Activated T-cell treated with anti-CD3 and anti-CD28 coated beads, Interleukin-2, amount 50 U/mL, for 4 hours (primary cell): Measurements from ENCODE around the gene ATP8B4. TPM values are rescaled to one million over a fixed set of nuclear protein-coding genes. Genes with fewer than 3 reads are reported as not detected.

Experiments
- ATAC-seq, 2 donors: fragments of 200-7000 bp; cut with Tn5 transposase; one replicate each; pipeline ENCODE4 v1.10.0; 2021
- DNase-seq: peaks from one replicate; pipeline ENCODE4 v3.0.0-alpha.2; 2020
- H3K27me3 Mint-ChIP-seq: one replicate; pipeline ENCODE4 v1.8.0; 2021; ENCODE audit warnings: low read depth, mixed read lengths
- H3K36me3 Mint-ChIP-seq: one replicate; pipeline ENCODE4 v1.8.0; 2022; ENCODE audit warnings: mixed read lengths; ENCODE audit not compliant: insufficient read depth
- H3K4me1 Mint-ChIP-seq: one replicate; pipeline ENCODE4 v1.8.0; 2021; ENCODE audit warnings: low read depth, mixed read lengths
- H3K4me3 Mint-ChIP-seq: one replicate; pipeline ENCODE4 v1.8.0; 2021; ENCODE audit warnings: mild to moderate bottlenecking, moderate library complexity, mixed read lengths
- H3K9me3 Mint-ChIP-seq: one replicate; pipeline ENCODE4 v1.8.0; 2021; ENCODE audit warnings: mixed read lengths
- total RNA-seq, 3 donors: library from RNA; stranded (reverse); gene quantifications; one replicate each; pipeline ENCODE4 v1.2.1, GENCODE V29; 2021

The ATP8B4 gene
- total RNA-seq, 3 donors from 2014 or later = 1.4 to 2.7 (median 1.4) TPM

GRCh38 chr15:50017522-50017921 is 101.5 kb downstream of the ATP8B4 start:
- Mint-ChIP-seq H3K9me3 (no peaks in the 10 kb centered on the region), H3K4me1 (no peaks in the 10 kb centered on the region), H3K36me3 (no peaks in the 10 kb centered on the region), H3K4me3 (no peak overlapping the region), H3K27me3 (peaks cover 6% of the 10 kb centered on the region)
- DNase-seq = no peak
- ATAC-seq = no peak

GRCh38 chr15:50016951-50017350 is 102.1 kb downstream of the ATP8B4 start:
- Mint-ChIP-seq H3K36me3 (no peaks in the 10 kb centered on the region), H3K4me3 (no peak overlapping the region), H3K4me1 (no peaks in the 10 kb centered on the region), H3K9me3 (no peaks in the 10 kb centered on the region), H3K27me3 (peaks cover 11% of the 10 kb centered on the region)
- no peak for DNase-seq
- no peak for ATAC-seq

GRCh38 chr15:50012790-50013189 is 106.2 kb downstream of the ATP8B4 start:
- Mint-ChIP-seq H3K36me3 (no peaks in the 10 kb centered on the region), H3K4me3 (no peak overlapping the region), H3K4me1 (no peaks in the 10 kb centered on the region), H3K9me3 (no peaks in the 10 kb centered on the region), H3K27me3 (peaks cover 10% of the 10 kb centered on the region)
- DNase-seq = no peak
- ATAC-seq = no peak

DNA sequence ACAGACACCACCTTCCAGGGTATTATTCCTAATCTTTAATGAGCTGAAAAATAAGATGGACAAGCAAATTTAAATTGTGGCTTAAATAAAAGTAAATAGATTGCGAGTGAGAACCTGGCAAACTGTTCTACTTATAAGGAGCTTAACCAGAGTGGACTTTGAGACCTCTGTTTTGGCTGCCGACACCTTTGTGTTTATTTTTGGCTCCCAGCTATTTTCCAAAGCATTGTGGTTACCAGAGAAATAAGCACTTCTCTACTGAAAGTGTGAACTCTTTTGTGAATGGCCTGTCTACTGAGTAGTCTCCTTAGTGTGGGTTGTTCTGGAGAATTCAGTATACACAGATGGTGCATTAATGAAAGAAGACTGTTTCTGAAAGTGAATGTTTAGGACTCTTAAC is 109.4 kb downstream of the ATP8B4 start:
- Mint-ChIP-seq H3K27me3 (peaks cover 14% of the 10 kb centered on the region), H3K9me3 (no peaks in the 10 kb centered on the region), H3K4me1 (no peaks in the 10 kb centered on the region), H3K4me3 (no peak overlapping the region), H3K36me3 (no peaks in the 10 kb centered on the region)
- DNase-seq (no peak), ATAC-seq (no peak)

DNA sequence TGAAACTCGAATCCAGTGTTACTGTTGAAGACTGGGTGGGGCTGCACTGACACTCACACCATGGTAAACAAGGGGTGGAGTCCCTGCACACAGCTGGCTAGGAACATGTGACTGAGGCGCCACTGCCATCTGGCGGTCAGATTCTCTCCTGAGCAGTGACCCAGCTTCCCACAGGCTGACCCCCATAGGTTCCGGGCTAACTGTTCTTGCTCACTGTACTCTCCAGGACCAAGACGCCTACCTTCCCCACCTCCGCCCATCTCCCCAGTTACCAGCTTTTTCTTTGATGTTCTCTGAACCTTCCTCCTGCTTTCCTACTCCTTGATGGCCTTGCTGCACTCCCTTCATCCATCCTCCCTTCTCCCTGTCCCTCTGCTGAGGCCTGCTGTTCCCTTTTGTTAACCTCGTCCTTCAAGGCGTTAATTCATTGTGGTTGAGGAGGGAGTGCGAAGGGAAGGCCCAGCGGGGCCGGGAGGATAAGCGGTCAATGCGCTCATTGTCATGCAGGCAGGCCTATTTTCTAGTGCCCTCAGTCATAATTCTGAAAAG is 115.2 kb downstream of the ATP8B4 start:
- H3K36me3 Mint-ChIP-seq = no peaks in the 10 kb centered on the region
- H3K27me3 Mint-ChIP-seq = peaks cover 3% of the 10 kb centered on the region
- peak; percentile 20 for DNase-seq
- peaks cover 6% of the 10 kb centered on the region for H3K4me1 Mint-ChIP-seq
- no peaks in the 10 kb centered on the region for H3K9me3 Mint-ChIP-seq
- no peak overlapping the region for H3K4me3 Mint-ChIP-seq
- ATAC-seq = peak; percentile 86

DNA sequence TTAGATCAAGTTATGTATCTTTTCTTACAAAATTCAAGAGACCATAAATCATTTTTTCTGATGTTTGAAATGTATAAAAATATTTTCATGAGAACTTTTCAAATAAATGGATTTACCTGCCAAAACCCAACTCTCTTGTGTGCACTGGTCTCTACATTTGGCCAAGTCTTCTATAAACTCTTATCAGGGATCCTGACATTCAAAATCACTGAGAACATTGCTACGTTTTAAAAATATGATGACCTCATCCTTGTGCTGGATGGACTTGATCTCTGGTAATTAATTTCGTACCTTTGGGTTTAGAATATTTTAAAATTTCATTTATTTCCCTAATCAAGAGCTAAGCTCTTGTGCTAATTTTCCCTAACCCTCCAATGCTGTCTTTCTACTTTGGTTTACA is 127.4 kb downstream of the ATP8B4 start:
- Mint-ChIP-seq H3K9me3 (no peaks in the 10 kb centered on the region), H3K27me3 (no peaks in the 10 kb centered on the region), H3K36me3 (no peaks in the 10 kb centered on the region), H3K4me3 (no peak overlapping the region), H3K4me1 (no peaks in the 10 kb centered on the region)
- ATAC-seq (no peak), DNase-seq (no peak)

GRCh38 chr15:49990835-49991545 is 128.0 kb downstream of the ATP8B4 start:
- Mint-ChIP-seq H3K36me3 (no peaks in the 10 kb centered on the region), H3K4me1 (no peaks in the 10 kb centered on the region), H3K4me3 (no peak overlapping the region), H3K27me3 (no peaks in the 10 kb centered on the region), H3K9me3 (no peaks in the 10 kb centered on the region)
- ATAC-seq = no peak
- DNase-seq = no peak

- Mint-ChIP-seq H3K4me1 (no peaks in the 10 kb centered on the region), H3K9me3 (no peaks in the 10 kb centered on the region), H3K36me3 (no peaks in the 10 kb centered on the region), H3K4me3 (no peak overlapping the region), H3K27me3 (no peaks in the 10 kb centered on the region)
- DNase-seq (no peak), ATAC-seq (no peak)
Measured at GRCh38 chr15:49989498-49989897, 129.5 kb downstream of the ATP8B4 start.

GRCh38 chr15:49988766-49989165 is 130.3 kb downstream of the ATP8B4 start:
- Mint-ChIP-seq H3K4me3 (no peak overlapping the region), H3K9me3 (no peaks in the 10 kb centered on the region), H3K36me3 (no peaks in the 10 kb centered on the region), H3K4me1 (no peaks in the 10 kb centered on the region), H3K27me3 (no peaks in the 10 kb centered on the region)
- ATAC-seq = no peak
- no peak for DNase-seq

DNA sequence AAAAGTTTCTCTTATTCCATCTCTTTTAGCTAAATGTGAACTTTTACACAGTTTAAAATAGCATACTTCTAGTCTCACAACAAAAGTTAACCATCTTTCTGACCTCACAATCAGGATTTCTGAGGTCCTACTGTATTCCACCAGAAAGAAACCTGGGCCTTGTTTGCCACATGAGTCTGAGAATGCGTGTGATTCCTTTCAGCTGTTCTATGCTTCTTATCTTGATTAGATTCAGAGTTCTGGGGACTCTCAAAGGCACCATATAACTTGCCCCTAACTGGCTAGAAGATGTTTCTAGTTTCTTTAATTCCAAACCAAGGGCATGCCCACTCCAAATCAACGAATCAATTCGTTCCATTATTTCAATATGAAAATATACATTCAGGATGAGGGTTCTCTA is 131.1 kb downstream of the ATP8B4 start:
- Mint-ChIP-seq H3K27me3 (no peaks in the 10 kb centered on the region), H3K36me3 (no peaks in the 10 kb centered on the region)

DNA sequence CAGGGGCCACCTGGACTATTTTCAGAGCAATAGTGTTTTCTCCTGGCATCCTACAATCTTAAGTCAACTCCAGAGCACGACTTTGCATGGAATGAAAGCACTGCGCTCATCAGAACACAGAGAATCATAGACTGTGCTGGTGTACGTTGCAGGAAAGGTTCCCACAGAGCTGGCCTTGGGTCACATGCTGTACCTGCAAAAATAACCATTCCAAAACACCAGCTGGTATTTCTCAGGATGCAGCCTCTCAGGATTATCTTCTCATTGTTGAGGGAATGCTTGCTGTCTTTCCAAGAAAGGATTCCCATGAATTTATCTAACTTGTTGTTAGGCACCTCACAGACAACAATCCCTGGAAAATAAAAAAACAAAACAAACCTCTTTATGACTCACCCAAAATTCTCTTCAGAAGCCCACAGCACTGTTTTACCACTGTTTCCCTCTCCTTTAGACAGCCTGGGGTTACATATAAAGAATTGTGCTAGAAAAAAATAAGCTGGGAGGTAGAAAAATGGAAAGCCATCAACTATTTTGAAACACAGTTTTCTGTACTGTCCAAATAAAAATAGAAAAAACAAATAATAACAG is 131.7 kb downstream of the ATP8B4 start:
- Mint-ChIP-seq H3K4me3 (no peak overlapping the region), H3K9me3 (no peaks in the 10 kb centered on the region), H3K36me3 (no peaks in the 10 kb centered on the region), H3K27me3 (no peaks in the 10 kb centered on the region), H3K4me1 (no peaks in the 10 kb centered on the region)
- no peak for DNase-seq
- ATAC-seq = no peak

More for the DNA sequence above, 131.1 kb downstream of the ATP8B4 start:
- DNase-seq (no peak), ATAC-seq (no peak)
- Mint-ChIP-seq H3K9me3 (no peaks in the 10 kb centered on the region), H3K4me1 (no peaks in the 10 kb centered on the region), H3K4me3 (no peak overlapping the region)

GRCh38 chr15:49986326-49986725 is 132.7 kb downstream of the ATP8B4 start:
- Mint-ChIP-seq H3K9me3 (no peaks in the 10 kb centered on the region), H3K27me3 (no peaks in the 10 kb centered on the region), H3K36me3 (no peaks in the 10 kb centered on the region), H3K4me1 (no peaks in the 10 kb centered on the region), H3K4me3 (no peak overlapping the region)
- DNase-seq (no peak), ATAC-seq (no peak)

DNA sequence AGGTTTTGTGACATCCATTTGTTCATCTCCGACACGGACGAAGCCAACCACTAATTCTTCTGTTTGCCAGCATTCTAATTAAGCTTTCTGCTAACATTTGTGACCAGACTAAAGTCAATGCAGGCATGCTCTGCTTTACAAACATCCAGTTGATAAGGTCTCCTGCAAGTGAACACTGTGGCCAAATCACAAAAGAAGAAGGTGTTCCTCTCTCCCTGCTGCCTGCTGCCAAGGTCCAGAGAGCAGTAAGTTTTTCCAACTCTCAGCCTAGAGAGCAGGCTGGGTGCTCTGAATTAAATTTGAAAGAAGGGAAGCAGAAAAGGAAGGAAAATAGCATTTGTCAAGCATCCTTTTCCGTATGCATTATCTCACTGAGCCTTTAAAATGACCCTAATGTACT is 133.6 kb downstream of the ATP8B4 start:
- no peaks in the 10 kb centered on the region for H3K36me3 Mint-ChIP-seq
- no peak overlapping the region for H3K4me3 Mint-ChIP-seq
- no peaks in the 10 kb centered on the region for H3K4me1 Mint-ChIP-seq
- DNase-seq = no peak
- no peak for ATAC-seq
- H3K27me3 Mint-ChIP-seq = no peaks in the 10 kb centered on the region
- H3K9me3 Mint-ChIP-seq = no peaks in the 10 kb centered on the region

DNA sequence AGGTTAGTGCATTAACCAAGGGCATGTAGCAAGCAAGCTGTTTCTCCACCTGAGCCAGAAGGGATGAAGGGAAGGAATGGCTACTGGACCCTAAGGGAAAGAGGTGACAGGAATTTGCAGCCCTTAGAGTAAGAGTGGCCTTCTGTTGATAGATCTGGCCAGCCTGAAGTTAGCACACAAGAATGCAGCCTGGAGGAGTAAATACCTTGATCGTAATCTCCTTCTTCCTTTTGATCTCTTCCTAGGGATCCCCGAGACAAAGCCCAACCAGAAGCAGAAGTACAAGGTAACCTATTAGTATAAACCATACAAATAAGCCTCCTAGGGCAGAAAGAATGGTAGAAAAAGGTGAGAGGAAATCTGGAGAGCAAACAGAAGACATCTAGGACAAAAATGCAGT is 134.6 kb downstream of the ATP8B4 start:
- no peak overlapping the region for H3K4me3 Mint-ChIP-seq
- no peaks in the 10 kb centered on the region for H3K27me3 Mint-ChIP-seq
- no peaks in the 10 kb centered on the region for H3K9me3 Mint-ChIP-seq
- DNase-seq = no peak
- no peak for ATAC-seq
- H3K4me1 Mint-ChIP-seq = no peaks in the 10 kb centered on the region
- H3K36me3 Mint-ChIP-seq = no peaks in the 10 kb centered on the region

- DNase-seq = no peak
- Mint-ChIP-seq H3K9me3 (no peaks in the 10 kb centered on the region), H3K4me1 (no peaks in the 10 kb centered on the region), H3K27me3 (no peaks in the 10 kb centered on the region), H3K4me3 (no peak overlapping the region), H3K36me3 (no peaks in the 10 kb centered on the region)
- no peak for ATAC-seq
Measured at GRCh38 chr15:49982584-49982983, 136.4 kb downstream of the ATP8B4 start.
